NCI-H460 (cell line): Measurements from ENCODE around the gene CADM1. TPM values are rescaled to one million over a fixed set of nuclear protein-coding genes. Genes with fewer than 3 reads are reported as not detected.

Source experiments
- DNase-seq: peaks from one replicate; pipeline ENCODE4 v3.0.0-alpha.2; 2016; ENCODE audit warnings: low read depth; ENCODE audit errors: extremely low read depth
- small RNA-seq, 2 experiments: library from RNA; depleted of rRNA; stranded (forward); fragments of <200 nt; gene quantifications; one replicate each; pipeline ENCODE3, GENCODE V24; 2014
- total RNA-seq: library from RNA; depleted of rRNA; stranded (reverse); fragments of >200 nt; shearing (Covaris generic); gene quantifications from 2 replicates; pipeline ENCODE4 v1.2.3, GENCODE V29; 2014

CADM1 gene
- total RNA-seq, 1 experiment from 2014 or later: 0.35 TPM

DNA sequence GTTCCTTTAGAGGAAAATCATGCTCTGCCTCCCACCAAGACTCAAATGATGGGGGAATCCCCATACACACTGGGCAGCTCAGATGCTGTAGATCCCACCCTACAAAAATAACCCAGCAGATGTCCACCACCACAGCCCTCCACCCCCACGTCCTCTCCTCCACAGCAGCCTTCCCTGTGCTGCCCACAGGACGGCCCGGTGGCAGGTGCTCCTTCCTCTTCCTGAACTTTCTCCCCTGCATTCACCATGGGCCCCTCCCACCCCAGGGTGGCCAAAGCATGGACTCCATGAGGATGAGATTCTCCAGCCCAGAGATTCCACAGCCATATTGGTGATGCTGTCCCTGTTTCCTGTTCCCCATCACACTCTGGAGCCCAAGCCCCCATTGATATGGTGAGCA, 368.3 kb downstream of the CADM1 start:
- no peak for DNase-seq

DNA sequence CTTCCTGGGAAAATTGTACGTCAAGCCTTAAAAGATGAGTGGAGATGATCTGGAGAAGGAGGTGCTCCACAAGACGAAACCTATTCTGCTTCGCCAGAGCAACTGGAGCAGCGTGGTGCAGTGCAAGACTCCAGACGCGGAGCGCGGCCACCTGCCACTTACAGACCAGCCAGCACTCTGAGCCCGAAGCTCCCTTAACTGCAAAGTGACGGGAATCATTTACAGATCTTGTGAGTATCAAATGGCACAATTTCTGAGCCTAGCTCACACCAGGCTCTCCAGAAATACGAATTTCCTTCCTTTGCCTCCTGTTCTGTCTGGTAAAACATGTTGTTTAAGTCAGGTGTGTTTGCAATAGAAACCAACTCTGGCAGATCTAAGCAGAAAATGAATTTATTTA, 369.3 kb downstream of the CADM1 start:
- no peak for DNase-seq

DNA sequence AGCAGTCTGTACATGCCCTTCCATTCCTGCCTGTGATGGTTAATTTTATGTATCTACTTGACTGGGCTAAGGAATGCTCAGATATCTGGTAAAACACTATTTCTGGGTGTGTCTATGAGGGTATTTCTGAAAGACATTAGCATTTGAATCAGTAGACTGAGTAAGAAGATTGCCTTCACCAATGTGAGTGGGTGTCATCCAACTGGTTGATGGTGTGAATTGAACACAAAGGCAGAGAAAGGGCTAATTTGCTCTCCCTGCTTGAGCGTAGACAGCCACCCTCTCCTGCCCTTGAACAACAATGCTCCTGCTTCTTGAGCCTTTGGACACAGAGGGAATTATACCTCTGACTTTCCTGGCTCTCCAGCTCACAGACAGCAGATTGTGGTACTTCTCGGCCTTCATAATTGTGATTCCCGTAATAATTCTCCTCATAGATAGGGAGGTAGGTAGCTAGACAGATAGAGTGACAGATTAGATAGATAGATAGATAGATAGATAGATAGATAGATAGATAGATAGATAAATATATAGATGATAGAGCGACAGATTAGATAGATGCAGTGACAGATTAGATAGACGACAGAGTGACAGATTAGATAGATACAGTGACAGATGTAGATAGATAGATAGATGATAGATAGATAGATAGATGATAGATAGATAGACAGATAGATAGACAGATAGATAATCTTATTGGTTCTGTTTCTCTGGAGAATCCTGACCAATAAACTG, 370.6 kb downstream of the CADM1 start:
- no peak for DNase-seq

- DNase-seq: no peak
Observed at GRCh38 chr11:115132436-115133228, 371.6 kb downstream of the CADM1 start.

DNA sequence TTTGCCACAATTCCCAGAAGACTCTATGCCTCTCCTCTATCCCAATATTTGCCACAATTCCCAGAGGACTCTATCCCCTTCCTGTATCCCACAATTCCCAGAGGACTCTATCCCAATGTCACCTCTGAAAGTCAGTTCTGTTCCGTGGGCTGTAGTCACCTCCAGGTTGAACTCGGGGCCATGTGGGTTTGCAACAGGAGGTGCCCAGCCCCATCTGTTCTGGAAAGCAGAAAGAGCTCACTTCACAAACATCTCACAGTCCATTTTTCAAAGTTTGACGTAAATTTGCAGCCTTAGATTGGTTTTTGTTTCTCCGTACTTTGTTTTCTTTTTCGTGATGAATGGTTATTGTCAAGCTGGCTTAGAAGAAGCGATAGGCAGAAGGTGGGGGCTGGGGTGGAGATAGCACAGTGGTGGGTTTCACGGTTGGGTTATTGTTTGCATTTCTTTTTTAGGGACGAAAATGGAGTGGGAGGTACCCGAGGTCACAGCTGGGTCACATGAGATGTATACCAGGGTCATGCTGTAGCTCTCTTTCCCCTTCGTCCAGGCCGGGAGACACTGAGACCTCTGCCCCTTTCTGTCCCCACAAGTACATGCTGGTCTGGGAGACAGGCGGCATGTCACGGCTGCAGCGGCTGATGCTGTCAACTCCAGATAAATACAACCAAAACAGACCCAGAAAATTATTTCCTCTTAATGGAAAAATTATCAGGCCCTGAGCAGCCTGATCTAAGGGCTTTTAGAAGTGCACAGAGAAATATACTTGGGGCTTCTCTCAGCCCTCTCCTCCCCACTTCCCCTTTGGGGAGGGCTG, 374.5 kb downstream of the CADM1 start:
- no peak for DNase-seq

DNA sequence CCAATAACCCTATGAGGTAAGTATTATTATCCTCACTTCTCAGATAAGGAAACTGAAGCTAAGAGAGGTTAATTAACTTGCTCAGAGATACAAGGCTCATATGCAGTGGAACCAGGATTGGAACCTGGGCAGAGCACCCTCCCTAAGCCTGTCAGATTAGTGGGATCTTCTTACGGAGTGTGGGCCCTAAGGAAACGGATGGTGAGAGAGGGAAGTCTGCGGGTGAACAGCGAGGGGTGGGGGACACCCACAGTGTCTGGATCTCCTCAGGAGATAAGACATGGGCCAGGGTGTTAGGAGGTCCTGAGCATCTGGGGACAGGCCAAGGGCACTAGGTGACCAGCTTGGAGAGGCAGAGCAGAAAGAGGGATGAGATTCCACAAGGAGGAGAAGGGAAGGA, 376.0 kb downstream of the CADM1 start:
- DNase-seq: no peak

- no peak for DNase-seq
Observed at GRCh38 chr11:115127790-115128189, 376.4 kb downstream of the CADM1 start.

- DNase-seq: no peak
Observed at GRCh38 chr11:115126515-115127208, 377.6 kb downstream of the CADM1 start.

GRCh38 chr11:115126092-115126491, 378.1 kb downstream of the CADM1 start:
- DNase-seq: no peak

DNA sequence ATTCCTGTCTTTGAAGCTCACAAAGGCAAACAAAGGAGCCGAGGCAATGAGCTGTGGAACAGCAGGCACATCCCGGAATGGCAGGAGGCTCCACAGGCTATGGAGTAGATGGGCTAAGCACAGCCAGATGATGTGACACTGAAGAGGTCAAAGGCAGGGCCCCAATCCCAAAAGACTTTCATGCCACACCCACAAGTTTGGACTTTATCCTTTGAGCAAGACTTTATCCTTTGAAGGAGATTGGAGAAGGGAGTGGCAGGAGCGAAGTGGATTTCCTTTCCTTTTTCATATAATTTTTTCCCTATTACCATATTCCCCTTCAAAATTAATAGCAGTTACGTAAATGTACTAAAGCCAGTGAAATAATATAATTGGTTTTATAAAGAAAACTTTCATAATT, 379.4 kb downstream of the CADM1 start:
- no peak for DNase-seq

DNA sequence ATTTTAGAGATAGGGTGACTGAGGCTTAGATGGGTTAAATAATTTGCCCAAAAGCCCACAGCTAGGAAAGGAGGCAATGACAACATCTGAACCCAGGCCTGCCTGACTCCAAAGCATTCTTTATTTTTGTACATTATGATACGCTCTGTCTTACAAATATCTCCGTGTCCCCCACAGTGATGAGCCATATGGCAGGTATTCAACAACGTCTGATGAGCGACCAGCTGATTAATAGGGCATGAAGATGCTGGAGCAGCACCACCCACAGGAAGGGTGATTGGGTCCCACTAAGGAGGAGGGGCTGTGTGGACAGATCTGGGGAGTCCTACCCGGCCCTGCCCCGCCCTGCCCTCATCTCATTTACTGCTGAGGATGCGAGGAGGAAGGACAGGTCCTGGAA, 380.6 kb downstream of the CADM1 start:
- DNase-seq: no peak

DNA sequence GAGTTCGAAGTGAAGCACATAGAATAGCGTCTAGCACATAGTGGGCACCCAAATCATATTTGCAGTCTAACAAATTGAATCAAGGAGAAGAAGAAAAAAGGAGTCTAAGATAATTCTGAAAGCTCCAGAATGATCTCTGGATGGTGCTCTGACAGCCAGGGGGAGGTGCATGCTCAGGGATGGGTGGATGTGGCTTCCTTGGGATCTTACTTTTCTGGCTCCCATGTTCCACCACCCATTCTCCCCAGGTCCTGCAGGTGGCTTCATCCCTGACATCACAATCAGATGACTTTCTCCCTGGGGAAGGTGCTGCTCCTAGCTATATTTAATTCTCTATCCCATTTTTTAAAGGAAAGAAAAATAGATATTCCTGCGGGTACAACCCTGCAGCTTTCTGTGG, 381.9 kb downstream of the CADM1 start:
- DNase-seq: no peak

Small RNA genes within 50 kb of the gene (small RNA-seq; reads per million reads assigned to genes)
- 0 reads per million in 2 experiments for gene RF01293
